Body of pancreas (tissue), 4 donors: ENCODE results near the gene ATRAID. TPM values are rescaled to one million over a fixed set of nuclear protein-coding genes. Genes with fewer than 3 reads are reported as not detected.

Source experiments
- ATAC-seq: fragments of 150-250 bp; one replicate; pipeline ENCODE4 v1.9.1; 2016
- DNase-seq, 4 donors: peaks; one replicate each; pipeline ENCODE4 v3.0.0-alpha.2; 2019
- H3K27ac ChIP-seq, 4 donors: fragments of 200-600 bp; sonication (generic); 1 replicate in 3 of 4; 2 replicates in 1 of 4; pipeline versions ENCODE4 v1.5.1 to v1.6.1; 2016 to 2019; ENCODE audit warnings: mild to moderate bottlenecking in 1 of 4, mixed read lengths in 1 of 4, moderate library complexity in 1 of 4
- H3K27me3 ChIP-seq, 2 donors: fragments of 200-600 bp; sonication (generic); one replicate each; pipeline ENCODE4 v1.6.0; 2016; ENCODE audit warnings: mild to moderate bottlenecking in 1 of 2
- H3K36me3 ChIP-seq, 2 donors: fragments of 200-600 bp; sonication (generic); replicated peaks in 1 of 2; 2 replicates each; pipeline ENCODE4 v1.5.1; 2016; ENCODE audit warnings: low read depth in 2 of 2; ENCODE audit not compliant: insufficient read depth in 1 of 2
- H3K4me1 ChIP-seq: fragments of 200-600 bp; sonication (generic); one replicate; pipeline ENCODE4 v1.6.0; 2016
- H3K4me3 ChIP-seq, 2 donors: fragments of 200-600 bp; sonication (generic); 1 replicate in 1 of 2; 2 replicates in 1 of 2; pipeline ENCODE4 v1.5.1; 2016 to 2019
- H3K9me3 ChIP-seq, 3 donors: fragments of 200-600 bp; sonication (generic); 1 replicate in 2 of 3; 2 replicates in 1 of 3; pipeline ENCODE4 v1.5.1; 2016
- POLR2A ChIP-seq, 3 donors: fragments of 450-650 bp; IDR thresholded peaks; one replicate each; pipeline ENCODE4 v1.6.1; 2016; ENCODE audit warnings: antibody characterized with exemption in 3 of 3, mild to moderate bottlenecking in 2 of 3
- WGBS, 2 donors: methylation state at CpG; one replicate each; pipeline ENCODE4 v1.1.5; 2017; 5-methylcytosine and 5-hydroxymethylcytosine counted together
- intact Hi-C: fragments of 100-400 bp; cut with DNase I; formaldehyde crosslinking; loops from one replicate; pipeline ENCODE4 v1.15.1; 2023
- total RNA-seq, 2 donors: library from RNA; depleted of rRNA; stranded (reverse); fragments of >200 nt; gene quantifications; one replicate each; pipeline ENCODE4 v1.1.0, GENCODE V29; 2016
- TF ChIP-seq, protein P1 (sequence below), 7 experiments: fragments of 450-650 bp in 4 of 7; fragments of 200-600 bp in 3 of 7; sonication (generic) in 3 of 7; IDR thresholded peaks; one replicate each; pipeline ENCODE4 v1.5.1; 2016 to 2019; ENCODE audit warnings: antibody characterized with exemption in 7 of 7

Gene ATRAID
- total RNA-seq, 2 donors from 2014 or later, result 69.2 to 75.0 TPM

DNA sequence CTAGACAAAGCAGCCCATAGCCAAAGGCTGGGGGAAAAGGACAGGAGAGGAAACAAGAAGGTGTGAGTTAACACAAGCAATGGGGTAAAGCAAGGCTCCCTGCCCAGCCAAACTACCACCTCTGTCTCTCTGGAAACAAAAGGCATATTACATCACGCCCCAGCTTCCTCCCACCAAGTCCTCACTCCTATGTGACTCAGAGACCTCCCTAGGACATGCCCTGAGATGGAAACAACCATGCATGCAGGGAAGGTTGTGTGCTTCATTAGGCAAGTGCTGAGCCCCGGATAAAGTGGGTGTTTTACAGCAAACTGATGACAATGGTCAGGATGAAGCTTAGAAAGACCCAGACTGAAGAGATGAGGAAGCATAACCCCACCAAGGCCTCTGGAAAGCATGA is 9.0 kb upstream of the ATRAID start:
- no peak for DNase-seq
- H3K27me3 ChIP-seq, result no peaks in the 10 kb centered on the region
- H3K4me1 ChIP-seq, result no peaks in the 10 kb centered on the region
- ATAC-seq, result no peak
- TF ChIP-seq, protein P1, sequence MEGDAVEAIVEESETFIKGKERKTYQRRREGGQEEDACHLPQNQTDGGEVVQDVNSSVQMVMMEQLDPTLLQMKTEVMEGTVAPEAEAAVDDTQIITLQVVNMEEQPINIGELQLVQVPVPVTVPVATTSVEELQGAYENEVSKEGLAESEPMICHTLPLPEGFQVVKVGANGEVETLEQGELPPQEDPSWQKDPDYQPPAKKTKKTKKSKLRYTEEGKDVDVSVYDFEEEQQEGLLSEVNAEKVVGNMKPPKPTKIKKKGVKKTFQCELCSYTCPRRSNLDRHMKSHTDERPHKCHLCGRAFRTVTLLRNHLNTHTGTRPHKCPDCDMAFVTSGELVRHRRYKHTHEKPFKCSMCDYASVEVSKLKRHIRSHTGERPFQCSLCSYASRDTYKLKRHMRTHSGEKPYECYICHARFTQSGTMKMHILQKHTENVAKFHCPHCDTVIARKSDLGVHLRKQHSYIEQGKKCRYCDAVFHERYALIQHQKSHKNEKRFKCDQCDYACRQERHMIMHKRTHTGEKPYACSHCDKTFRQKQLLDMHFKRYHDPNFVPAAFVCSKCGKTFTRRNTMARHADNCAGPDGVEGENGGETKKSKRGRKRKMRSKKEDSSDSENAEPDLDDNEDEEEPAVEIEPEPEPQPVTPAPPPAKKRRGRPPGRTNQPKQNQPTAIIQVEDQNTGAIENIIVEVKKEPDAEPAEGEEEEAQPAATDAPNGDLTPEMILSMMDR (IDR thresholded peaks at IDR 0.05), result no peak
- TF ChIP-seq POLR2A (IDR thresholded peaks at IDR 0.05), result no peak
- H3K36me3 ChIP-seq, result peaks cover 0 to 13% of the 10 kb centered on the region in 2 donors
- no peak overlapping the region for H3K4me3 ChIP-seq
- WGBS, 2 donors, result 63 to 86% methylated on average over 2 of the region's 2 CpGs
- H3K9me3 ChIP-seq, result no peaks in the 10 kb centered on the region
- no peak overlapping the region for H3K27ac ChIP-seq
- intact Hi-C loops, result no loop called here

DNA sequence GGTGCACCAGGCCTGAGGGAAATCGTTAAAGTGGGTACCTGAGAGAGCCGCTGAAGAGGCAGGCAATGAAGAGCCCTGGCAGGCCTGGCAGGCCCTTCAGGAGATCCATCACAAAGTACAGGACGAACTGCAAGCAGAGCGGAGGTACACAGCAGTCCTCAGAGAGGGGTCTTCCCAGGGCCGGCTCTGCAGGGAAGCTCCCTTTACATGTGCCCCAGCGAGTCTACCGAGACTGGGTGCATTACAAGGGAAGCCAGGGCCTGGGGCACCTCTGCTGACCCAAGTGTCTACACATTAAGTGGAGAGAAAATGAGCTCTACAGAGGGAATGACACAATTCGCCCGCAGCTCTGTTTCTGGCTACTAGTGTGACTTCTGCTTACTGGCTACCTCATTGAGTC is 8.1 kb upstream of the ATRAID start:
- no peak for DNase-seq
- TF ChIP-seq POLR2A (IDR thresholded peaks at IDR 0.05), result no peak
- TF ChIP-seq, protein P1 (IDR thresholded peaks at IDR 0.05), result no peak
- H3K36me3 ChIP-seq, result peaks cover 0 to 15% of the 10 kb centered on the region in 2 donors

DNA sequence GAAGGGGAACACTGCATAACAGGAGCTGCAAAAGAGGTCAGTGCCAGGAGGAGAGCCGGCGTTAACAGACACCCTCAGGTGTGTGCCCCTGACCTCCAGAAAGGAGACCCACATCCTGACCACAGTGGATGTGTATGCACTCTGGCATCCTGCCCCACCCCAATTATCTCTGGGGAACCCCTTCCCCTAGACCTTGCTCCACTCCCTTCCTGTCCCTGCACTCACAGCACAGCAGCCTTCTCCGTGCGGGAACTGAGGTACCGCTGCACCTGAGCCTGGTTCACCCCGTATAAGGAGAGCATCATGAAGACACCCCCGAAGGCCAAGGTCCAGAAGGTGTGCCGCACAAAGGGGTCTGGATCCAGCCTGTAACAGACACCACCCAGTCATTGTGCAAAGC is 7.3 kb upstream of the ATRAID start:
- no peak for DNase-seq
- Histone ChIP-seq H3K27ac (no peak overlapping the region), H3K4me3 (no peak overlapping the region), H3K9me3 (no peaks in the 10 kb centered on the region), H3K36me3 (peaks cover 0 to 15% of the 10 kb centered on the region in 2 donors), H3K27me3 (no peaks in the 10 kb centered on the region), H3K4me1 (no peaks in the 10 kb centered on the region)
- no peak for ATAC-seq
- TF ChIP-seq POLR2A (IDR thresholded peaks at IDR 0.05), result no peak
- TF ChIP-seq, protein P1 (IDR thresholded peaks at IDR 0.05), result no peak
- intact Hi-C loops, result no loop called here
- 90 to 92% methylated on average over 8 of the region's 8 CpGs for WGBS, 2 donors

More for the DNA sequence above, 8.1 kb upstream of the ATRAID start:
- 82 to 89% methylated on average over 4 to 9 of the region's 9 CpGs for WGBS, 2 donors
- no peaks in the 10 kb centered on the region for H3K27me3 ChIP-seq
- no peak for ATAC-seq
- intact Hi-C loops, result no loop called here
- H3K27ac ChIP-seq, result no peak overlapping the region
- no peaks in the 10 kb centered on the region for H3K4me1 ChIP-seq
- no peak overlapping the region for H3K4me3 ChIP-seq
- H3K9me3 ChIP-seq, result no peaks in the 10 kb centered on the region

DNA sequence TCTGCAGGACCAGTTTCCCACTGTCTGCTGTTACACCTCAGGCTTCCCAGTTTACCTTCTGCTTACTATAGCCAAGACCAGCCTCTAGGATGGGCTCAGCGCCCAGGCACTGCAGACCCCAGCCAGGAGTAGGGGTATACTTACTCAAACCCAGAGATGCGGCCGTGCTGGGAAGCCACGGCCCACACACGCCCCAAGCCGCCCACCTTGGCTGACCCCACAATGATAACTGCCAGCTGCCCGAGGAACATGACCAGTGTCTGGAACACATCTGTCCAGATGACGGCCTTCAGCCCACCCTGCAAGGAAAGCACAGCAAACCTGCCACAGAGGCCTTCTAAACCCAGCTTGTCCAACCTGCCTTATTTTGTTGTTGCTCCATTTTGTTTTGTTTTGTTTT is 6.6 kb upstream of the ATRAID start:
- Histone ChIP-seq H3K4me1 (peaks cover 2% of the 10 kb centered on the region), H3K27me3 (no peaks in the 10 kb centered on the region), H3K36me3 (peaks cover 0 to 15% of the 10 kb centered on the region in 2 donors), H3K4me3 (no peak overlapping the region), H3K27ac (no peak overlapping the region), H3K9me3 (no peaks in the 10 kb centered on the region)
- intact Hi-C loops, result no loop called here
- ATAC-seq (no peak), DNase-seq (no peak)
- WGBS, 2 donors, result 89 to 93% methylated on average over 8 of the region's 8 CpGs
- TF ChIP-seq, protein P1 (IDR thresholded peaks at IDR 0.05), result no peak
- no peak for TF ChIP-seq POLR2A (IDR thresholded peaks at IDR 0.05)

DNA sequence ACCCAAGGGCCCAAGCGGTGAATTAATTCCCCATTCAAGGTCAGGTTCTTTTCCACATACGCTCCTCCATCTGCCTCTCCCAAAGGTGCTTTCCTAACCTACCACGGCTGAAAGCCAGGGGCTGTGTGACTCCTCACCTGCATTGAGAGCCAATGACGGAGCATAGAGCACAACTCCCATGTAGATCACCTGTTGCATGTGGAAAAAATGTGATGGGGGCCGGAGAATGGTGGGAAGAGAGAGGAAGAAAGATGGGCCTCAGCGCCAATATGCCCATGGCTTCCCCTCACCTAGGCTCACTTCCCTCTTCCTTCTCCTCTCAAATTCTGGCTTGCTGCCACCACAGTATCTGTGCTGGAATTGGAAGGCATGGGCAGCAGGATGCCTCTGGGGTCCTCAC is 5.5 kb upstream of the ATRAID start:
- TF ChIP-seq, protein P1 (IDR thresholded peaks at IDR 0.05), result no peak
- no peak for TF ChIP-seq POLR2A (IDR thresholded peaks at IDR 0.05)
- ATAC-seq (no peak), DNase-seq (no peak)
- H3K4me1 ChIP-seq, result peaks cover 9% of the 10 kb centered on the region
- H3K36me3 ChIP-seq, result peaks cover 0 to 15% of the 10 kb centered on the region in 2 donors
- no peak overlapping the region for H3K4me3 ChIP-seq
- H3K27me3 ChIP-seq, result no peaks in the 10 kb centered on the region
- no peaks in the 10 kb centered on the region for H3K9me3 ChIP-seq
- 82 to 99% methylated on average over 6 of the region's 6 CpGs for WGBS, 2 donors
- intact Hi-C loops, result no loop called here
- H3K27ac ChIP-seq, result no peak overlapping the region
